ENCODE results near the gene CHKB.

CHKB gene

GRCh38 chr22:50578776-50579310 lies 3.8 kb downstream of the CHKB start:
- Histone ChIP-seq H3K9me2 (replicated peaks; ENCODE audit: insufficient read depth, low read length) (no peaks in the 10 kb centered on the region), H3F3A (ENCODE audit: insufficient read depth) (no peaks in the 10 kb centered on the region), H3K36me3 (ENCODE audit: low read length) (no peaks in the 10 kb centered on the region), H3K4me3 (ENCODE audit: insufficient read depth, low read length, poor library complexity, severe bottlenecking) (no peak overlapping the region), H2AFZ (ENCODE audit: low read depth, low read length, severe bottlenecking) (no peak overlapping the region), H3K27me3 (ENCODE audit: low read length) (no peaks in the 10 kb centered on the region), H3K27ac (ENCODE audit: low read depth, low read length) (no peak overlapping the region), H4K20me1 (ENCODE audit: low read depth, low read length) (no peaks in the 10 kb centered on the region; the same call in 1 of the 2 replicates), H3K9ac (ENCODE audit: low read length) (no peak overlapping the region), H3K9me3 (ENCODE audit: insufficient read depth, low read length) (no peaks in the 10 kb centered on the region), H3K79me2 (ENCODE audit: insufficient read depth, low read length) (peaks cover 8% of the 10 kb centered on the region), H3K4me2 (ENCODE audit: low read depth, low read length, poor library complexity, severe bottlenecking) (no peak overlapping the region)
- TF ChIP-seq EZH2phosphoT487 (conservative IDR thresholded peaks at IDR 0.05; ENCODE audit: low read length) (no peak), CTCF (IDR thresholded peaks at IDR 0.05; ENCODE audit: insufficient read depth, low read length, poor library complexity, severe bottlenecking) (no peak)

- Histone ChIP-seq H3K36me3 (ENCODE audit: low read length) (no peaks in the 10 kb centered on the region), H3K27ac (ENCODE audit: low read depth, low read length) (no peak within 1 kb of the TSS), H3K4me2 (ENCODE audit: low read depth, low read length, poor library complexity, severe bottlenecking) (no peak within 1 kb of the TSS), H3K4me3 (ENCODE audit: insufficient read depth, low read length, poor library complexity, severe bottlenecking) (no peak within 1 kb of the TSS), H3K9me2 (replicated peaks; ENCODE audit: insufficient read depth, low read length) (no peaks in the 10 kb centered on the region), H4K20me1 (ENCODE audit: low read depth, low read length) (no peaks in the 10 kb centered on the region; the same call in 1 of the 2 replicates), H3K79me2 (ENCODE audit: insufficient read depth, low read length) (peaks cover 8% of the 10 kb centered on the region), H3K27me3 (ENCODE audit: low read length) (no peaks in the 10 kb centered on the region), H3F3A (ENCODE audit: insufficient read depth) (no peaks in the 10 kb centered on the region), H3K9ac (ENCODE audit: low read length) (no peak within 1 kb of the TSS), H2AFZ (ENCODE audit: low read depth, low read length, severe bottlenecking) (no peak within 1 kb of the TSS), H3K9me3 (ENCODE audit: insufficient read depth, low read length) (no peaks in the 10 kb centered on the region)
- TF ChIP-seq EZH2phosphoT487 (conservative IDR thresholded peaks at IDR 0.05; ENCODE audit: low read length) = no peak
- TF ChIP-seq CTCF (IDR thresholded peaks at IDR 0.05; ENCODE audit: insufficient read depth, low read length, poor library complexity, severe bottlenecking) = no peak
Observed at GRCh38 chr22:50577987-50578775, 4.5 kb downstream of the CHKB start, which contains the start of gene CPT1B. Gene CPT1B (minus strand): TSS chr22:50578427. CDS start chr22:50577915, 512 bp downstream.

GRCh38 chr22:50577697-50577986 lies 5.0 kb downstream of the CHKB start:
- Histone ChIP-seq H3K9ac (ENCODE audit: low read length) (no peak overlapping the region), H3K4me2 (ENCODE audit: low read depth, low read length, poor library complexity, severe bottlenecking) (no peak overlapping the region), H3K9me3 (ENCODE audit: insufficient read depth, low read length) (no peaks in the 10 kb centered on the region), H2AFZ (ENCODE audit: low read depth, low read length, severe bottlenecking) (no peak overlapping the region), H3K27ac (ENCODE audit: low read depth, low read length) (no peak overlapping the region), H3K27me3 (ENCODE audit: low read length) (no peaks in the 10 kb centered on the region), H3K79me2 (ENCODE audit: insufficient read depth, low read length) (peaks cover 8% of the 10 kb centered on the region), H3K4me3 (ENCODE audit: insufficient read depth, low read length, poor library complexity, severe bottlenecking) (no peak overlapping the region), H4K20me1 (ENCODE audit: low read depth, low read length) (no peaks in the 10 kb centered on the region; the same call in 1 of the 2 replicates), H3K36me3 (ENCODE audit: low read length) (no peaks in the 10 kb centered on the region), H3K9me2 (replicated peaks; ENCODE audit: insufficient read depth, low read length) (no peaks in the 10 kb centered on the region), H3F3A (ENCODE audit: insufficient read depth) (no peaks in the 10 kb centered on the region)
- TF ChIP-seq EZH2phosphoT487 (conservative IDR thresholded peaks at IDR 0.05; ENCODE audit: low read length) (no peak), CTCF (IDR thresholded peaks at IDR 0.05; ENCODE audit: insufficient read depth, low read length, poor library complexity, severe bottlenecking) (no peak)

All from SU-DHL-6 (cell line).